ENCODE measurements around the gene TP53I3.

Gene TP53I3

GRCh38 chr2:24075915-24076848 is 8.5 kb downstream of the TP53I3 start, which contains the start of gene SF3B6:
Gene SF3B6 (minus strand): TSS chr2:24076326. CDS start chr2:24076229, 97 bp downstream.
- H3K27me3 ChIP-seq (ENCODE audit: insufficient read depth, low read depth, severe bottlenecking): no peaks in the 10 kb centered on the region
- H3K27ac ChIP-seq: peak within 1 kb of the TSS; percentile 76
- H3K4me3 ChIP-seq (ENCODE audit: low read depth, low read length): peak within 1 kb of the TSS; percentile 84
- H3K9me3 ChIP-seq (ENCODE audit: severe bottlenecking): no peaks in the 10 kb centered on the region
- peak; percentile 100 for DNase-seq
- H3K36me3 ChIP-seq: peaks cover 42% of the 10 kb centered on the region
- no peak for TF ChIP-seq CTCF (IDR thresholded peaks at IDR 0.05; ENCODE audit: low read depth, low read length)

GRCh38 chr2:24075259-24075658 is 9.4 kb downstream of the TP53I3 start:
- no peak overlapping the region; the same call in 1 of the 2 replicates for H3K27ac ChIP-seq
- no peak for DNase-seq
- peaks cover 51% of the 10 kb centered on the region for H3K36me3 ChIP-seq
- H3K4me3 ChIP-seq (ENCODE audit: low read depth, low read length): peak overlapping the region; percentile 84
- no peaks in the 10 kb centered on the region for H3K27me3 ChIP-seq (ENCODE audit: insufficient read depth, low read depth, severe bottlenecking)
- no peak for TF ChIP-seq CTCF (IDR thresholded peaks at IDR 0.05; ENCODE audit: low read depth, low read length)
- H3K9me3 ChIP-seq (ENCODE audit: severe bottlenecking): no peaks in the 10 kb centered on the region

GRCh38 chr2:24073816-24074215 is 10.8 kb downstream of the TP53I3 start:
- H3K27ac ChIP-seq: no peak overlapping the region
- TF ChIP-seq CTCF (IDR thresholded peaks at IDR 0.05; ENCODE audit: low read depth, low read length): no peak
- H3K4me3 ChIP-seq (ENCODE audit: low read depth, low read length): no peak overlapping the region
- H3K27me3 ChIP-seq (ENCODE audit: insufficient read depth, low read depth, severe bottlenecking): no peaks in the 10 kb centered on the region
- peaks cover 58% of the 10 kb centered on the region for H3K36me3 ChIP-seq
- no peaks in the 10 kb centered on the region for H3K9me3 ChIP-seq (ENCODE audit: severe bottlenecking)
- DNase-seq: no peak

GRCh38 chr2:24072259-24072658 is 12.4 kb downstream of the TP53I3 start:
- DNase-seq: no peak
- no peak overlapping the region for H3K27ac ChIP-seq
- no peaks in the 10 kb centered on the region for H3K27me3 ChIP-seq (ENCODE audit: insufficient read depth, low read depth, severe bottlenecking)
- no peak overlapping the region for H3K4me3 ChIP-seq (ENCODE audit: low read depth, low read length)
- no peak for TF ChIP-seq CTCF (IDR thresholded peaks at IDR 0.05; ENCODE audit: low read depth, low read length)
- H3K9me3 ChIP-seq (ENCODE audit: severe bottlenecking): no peaks in the 10 kb centered on the region
- H3K36me3 ChIP-seq: peaks cover 72% of the 10 kb centered on the region

- H3K27ac ChIP-seq: no peak overlapping the region
- no peak for TF ChIP-seq CTCF (IDR thresholded peaks at IDR 0.05; ENCODE audit: low read depth, low read length)
- H3K27me3 ChIP-seq (ENCODE audit: insufficient read depth, low read depth, severe bottlenecking): no peaks in the 10 kb centered on the region
- no peak overlapping the region for H3K4me3 ChIP-seq (ENCODE audit: low read depth, low read length)
- no peak for DNase-seq
- H3K36me3 ChIP-seq: peaks cover 40% of the 10 kb centered on the region
- H3K9me3 ChIP-seq (ENCODE audit: severe bottlenecking): no peaks in the 10 kb centered on the region
Measured at GRCh38 chr2:24065341-24065740, 19.3 kb downstream of the TP53I3 start.

Data from WERI-Rb-1 (cell line).